ENCODE results near the gene ELL2. TPM values are rescaled to one million over a fixed set of nuclear protein-coding genes. Genes with fewer than 3 reads are reported as not detected.

The ELL2 gene
- total RNA-seq, 1 donor from 2014 or later, result 30.8 TPM

GRCh38 chr5:95959888-95960666 is 1.6 kb downstream of the ELL2 start:
- intact Hi-C loops (cut with DNase I), result loop anchor here (2.0 to 10.0 kb wide), 4 partner anchors 55 to 377 kb away; no protein-coding TSS in a partner anchor
- no peak for DNase-seq
- ATAC-seq (ENCODE audit: poor library complexity), result no peak

DNA sequence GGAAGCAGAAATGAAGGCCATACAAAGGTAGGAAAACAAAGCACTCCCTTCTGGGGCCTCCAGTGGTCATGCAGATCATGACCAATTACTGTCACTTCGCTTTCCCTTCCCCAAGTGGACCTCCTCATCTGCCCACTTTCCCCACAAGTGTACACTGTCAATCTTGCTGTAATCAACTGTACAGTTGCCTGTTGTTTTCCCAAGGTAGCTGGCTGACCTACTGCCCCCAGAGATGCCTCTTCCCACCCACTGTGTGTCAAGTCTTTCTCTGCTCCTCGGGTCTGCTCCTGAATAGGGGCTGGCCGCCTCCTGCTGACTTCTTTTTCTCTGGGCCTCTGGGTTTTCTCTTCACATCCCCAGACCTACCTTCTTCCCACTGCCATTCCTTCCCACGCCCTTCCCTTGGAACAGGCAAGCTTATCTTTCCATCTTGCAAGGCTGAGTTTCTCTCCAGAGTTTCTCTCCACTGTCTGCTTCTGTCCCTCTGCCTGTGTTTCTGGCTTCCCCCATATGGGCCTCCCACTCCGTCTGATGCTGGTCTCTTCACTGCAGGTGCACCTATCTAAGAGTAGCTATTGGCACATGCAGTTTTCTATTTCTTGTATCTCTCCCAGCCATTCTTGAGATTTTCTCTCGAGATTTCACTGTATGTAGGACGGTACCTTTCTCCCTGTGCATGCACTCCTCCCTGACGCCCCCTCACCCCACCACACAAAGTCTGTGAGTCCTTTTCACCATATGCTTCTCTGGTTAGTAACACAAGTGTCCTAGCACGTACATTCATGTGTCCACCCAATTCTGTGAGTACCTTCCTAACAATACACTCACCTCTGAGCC is 2.4 kb downstream of the ELL2 start:
- DNase-seq (no peak), ATAC-seq (ENCODE audit: poor library complexity) (no peak)
- intact Hi-C loops (cut with DNase I), result loop anchor here (2.0 to 10.0 kb wide), 2 partner anchors 54 to 100 kb away; no protein-coding TSS in a partner anchor

DNA sequence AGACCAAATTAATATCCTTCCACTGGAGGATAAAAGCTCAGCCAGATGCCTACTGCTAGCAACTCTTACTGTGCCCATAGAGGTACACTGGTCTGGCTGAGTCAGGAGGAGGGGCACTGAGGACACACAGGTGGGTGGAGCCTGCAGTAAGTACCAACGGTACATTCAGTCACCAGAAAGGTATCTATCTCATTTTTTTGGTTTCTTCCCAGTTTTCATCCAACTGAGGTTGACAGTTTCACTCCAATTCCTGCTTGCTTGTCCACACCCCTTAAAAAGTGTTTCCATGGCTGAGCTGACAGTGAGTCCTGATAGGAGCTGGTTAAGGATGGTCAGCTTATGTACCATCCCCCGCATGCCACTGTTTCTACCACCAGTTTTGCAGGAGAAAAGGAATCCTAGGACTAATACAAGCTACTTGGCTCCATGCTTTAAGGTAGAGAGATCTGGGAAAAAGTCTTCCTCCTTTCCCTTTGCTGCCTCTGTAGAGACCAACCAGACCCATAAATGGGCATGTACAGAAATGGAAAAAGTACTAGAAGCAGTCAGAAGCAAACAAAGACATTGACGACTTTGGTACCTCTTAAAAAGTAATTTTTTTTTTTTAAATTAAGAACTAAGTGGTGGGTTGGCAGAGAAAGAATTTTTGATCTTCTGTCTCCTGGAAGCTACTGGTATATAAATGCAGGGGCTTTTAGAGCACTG is 3.2 kb downstream of the ELL2 start:
- DNase-seq (no peak), ATAC-seq (ENCODE audit: poor library complexity) (no peak)
- intact Hi-C loops (cut with DNase I), result loop anchor here (2.0 to 10.0 kb wide), 2 partner anchors 54 to 100 kb away; no protein-coding TSS in a partner anchor

GRCh38 chr5:95957561-95958203 is 4.0 kb downstream of the ELL2 start:
- intact Hi-C loops (cut with DNase I), result loop anchor here (2.0 to 10.0 kb wide), 2 partner anchors 53 to 99 kb away; no protein-coding TSS in a partner anchor
- ATAC-seq (ENCODE audit: poor library complexity) (no peak), DNase-seq (no peak)

DNA sequence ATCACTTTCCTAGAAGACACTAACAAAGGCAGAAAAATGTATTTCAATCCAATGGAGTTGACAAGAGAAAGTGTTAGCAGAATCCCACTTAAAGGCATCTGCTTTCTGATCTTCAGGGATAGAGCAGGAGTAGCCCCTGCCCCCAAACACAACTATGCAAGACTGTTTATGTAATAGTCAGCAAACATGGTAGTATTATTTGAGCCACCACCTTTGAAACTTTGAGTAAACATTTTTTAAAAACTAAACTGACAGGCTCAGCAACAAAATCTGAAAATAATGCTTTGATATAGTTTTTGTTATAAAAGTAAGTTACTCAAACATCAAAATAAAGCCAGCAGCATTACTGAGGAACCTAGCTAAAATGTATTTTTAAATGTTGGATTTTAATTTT is 4.8 kb downstream of the ELL2 start:
- DNase-seq, result no peak
- intact Hi-C loops (cut with DNase I), result loop anchor here (10.0 kb wide), 1 partner anchor 52 kb away; no protein-coding TSS in a partner anchor

GRCh38 chr5:95956021-95956899 is 5.4 kb downstream of the ELL2 start:
- DNase-seq (no peak), ATAC-seq (ENCODE audit: poor library complexity) (no peak)
- intact Hi-C loops (cut with DNase I), result loop anchor here (10.0 kb wide), 1 partner anchor 51 kb away; no protein-coding TSS in a partner anchor

More for the DNA sequence above, 4.8 kb downstream of the ELL2 start:
- no peak for ATAC-seq (ENCODE audit: poor library complexity)

GRCh38 chr5:95954716-95955115 is 6.9 kb downstream of the ELL2 start:
- DNase-seq (no peak), ATAC-seq (ENCODE audit: poor library complexity) (no peak)
- intact Hi-C loops (cut with DNase I), result loop anchor here (10.0 kb wide), 1 partner anchor 50 kb away; no protein-coding TSS in a partner anchor

DNA sequence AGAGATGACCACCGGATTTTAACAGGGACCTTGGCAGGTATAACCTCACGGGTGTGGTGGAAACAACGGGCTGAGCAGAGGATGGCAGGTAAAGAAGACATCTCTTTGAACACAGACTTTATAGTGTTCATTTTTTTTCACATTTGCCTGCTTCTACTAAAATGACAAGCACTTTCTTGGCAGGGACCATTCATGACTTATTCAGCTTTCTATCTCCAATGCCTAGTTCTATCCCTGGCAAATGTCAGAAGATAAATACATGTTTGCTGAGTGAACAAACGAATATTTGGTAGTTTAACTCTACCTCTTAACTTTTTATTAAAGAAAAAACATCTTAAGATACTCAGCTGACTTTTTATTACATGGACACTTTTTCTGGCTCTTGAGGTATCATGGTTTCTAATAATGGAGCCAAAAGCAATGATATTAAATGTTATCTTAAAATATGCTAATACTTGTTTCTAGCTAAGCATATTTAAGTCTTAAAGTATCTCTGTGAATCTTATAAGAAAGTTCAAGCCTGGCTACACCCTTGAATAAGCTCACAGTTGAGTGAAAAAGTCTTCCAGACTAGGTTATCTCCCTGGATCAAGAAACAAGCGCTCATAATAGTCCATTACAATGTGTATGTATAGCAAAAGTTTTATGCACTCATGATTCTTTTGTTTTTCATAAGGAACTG is 8.5 kb downstream of the ELL2 start:
- DNase-seq, result no peak
- no peak for ATAC-seq (ENCODE audit: poor library complexity)
- intact Hi-C loops (cut with DNase I), result loop anchor here (10.0 kb wide), 1 partner anchor 48 kb away; no protein-coding TSS in a partner anchor

DNA sequence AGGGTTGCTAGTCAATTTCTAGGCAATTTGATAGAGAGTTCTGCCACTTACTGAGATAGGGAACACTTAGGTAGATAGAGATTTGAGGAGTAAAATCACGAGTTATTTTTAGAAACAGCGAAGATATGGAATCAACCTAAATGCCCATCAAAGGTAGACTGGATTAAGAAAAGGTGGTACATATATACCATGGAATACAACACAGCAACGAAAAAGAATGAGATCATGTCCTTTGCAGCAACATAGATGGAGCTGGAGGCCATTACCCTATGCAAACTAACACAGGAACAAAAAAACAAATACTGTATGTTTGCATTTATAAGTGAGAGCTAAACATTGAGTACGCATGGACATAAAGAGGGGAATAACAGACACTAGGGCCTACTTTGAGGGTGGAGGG is 9.7 kb downstream of the ELL2 start:
- no peak for DNase-seq
- intact Hi-C loops (cut with DNase I), result loop anchor here (10.0 kb wide), 1 partner anchor 47 kb away; no protein-coding TSS in a partner anchor
- no peak for ATAC-seq (ENCODE audit: poor library complexity)

DNA sequence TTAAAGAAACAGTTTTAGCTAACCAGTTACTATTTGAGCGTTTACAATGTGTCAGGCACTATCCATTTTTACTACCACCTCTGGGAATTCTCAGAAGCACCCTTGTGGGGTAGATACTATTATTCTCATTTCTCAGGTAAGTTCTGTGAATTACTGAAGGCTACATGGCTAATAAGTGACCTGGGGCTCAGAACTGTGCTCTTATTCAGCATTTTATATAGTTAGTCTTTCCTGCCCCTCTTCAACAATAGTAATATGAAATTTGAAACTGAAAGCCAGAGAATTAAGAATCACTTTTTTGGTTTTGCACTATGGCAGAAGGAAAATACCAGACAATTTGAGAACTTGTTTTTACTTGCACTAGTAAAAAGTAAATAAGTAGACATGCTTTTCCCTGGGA is 11.8 kb downstream of the ELL2 start:
- intact Hi-C loops (cut with DNase I), result loop anchor here (10.0 kb wide), 1 partner anchor 45 kb away; no protein-coding TSS in a partner anchor
- ATAC-seq (ENCODE audit: poor library complexity) (no peak), DNase-seq (no peak)

DNA sequence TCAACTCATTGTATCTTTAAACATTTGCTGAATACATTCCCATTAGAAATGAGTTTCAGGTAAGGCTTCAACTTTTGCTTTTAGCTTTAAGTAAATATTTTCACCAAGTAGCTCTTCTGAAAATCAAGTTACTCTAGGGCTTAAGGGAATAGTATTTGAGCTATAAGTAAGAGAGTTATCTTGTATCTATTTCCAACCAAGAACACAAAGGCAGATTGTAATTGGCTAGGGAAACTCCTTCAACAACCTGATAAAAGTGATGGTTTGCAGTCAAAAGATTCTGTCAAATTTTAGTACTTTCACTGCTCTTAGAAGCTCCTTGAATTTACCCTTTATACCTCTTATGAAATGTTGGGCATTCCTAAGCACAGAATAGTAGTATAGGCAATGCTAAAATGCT is 13.0 kb downstream of the ELL2 start:
- intact Hi-C loops (cut with DNase I), result no loop called here
- ATAC-seq (ENCODE audit: poor library complexity) (no peak), DNase-seq (no peak)

- no peak for ATAC-seq (ENCODE audit: poor library complexity)
- intact Hi-C loops (cut with DNase I), result no loop called here
- DNase-seq, result no peak
These were observed 15.2 kb downstream of the ELL2 start for GRCh38 chr5:95946451-95946850.

- DNase-seq, result no peak
- intact Hi-C loops (cut with DNase I), result no loop called here
- no peak for ATAC-seq (ENCODE audit: poor library complexity)
These were observed 18.7 kb downstream of the ELL2 start for GRCh38 chr5:95942968-95943367.

DNA sequence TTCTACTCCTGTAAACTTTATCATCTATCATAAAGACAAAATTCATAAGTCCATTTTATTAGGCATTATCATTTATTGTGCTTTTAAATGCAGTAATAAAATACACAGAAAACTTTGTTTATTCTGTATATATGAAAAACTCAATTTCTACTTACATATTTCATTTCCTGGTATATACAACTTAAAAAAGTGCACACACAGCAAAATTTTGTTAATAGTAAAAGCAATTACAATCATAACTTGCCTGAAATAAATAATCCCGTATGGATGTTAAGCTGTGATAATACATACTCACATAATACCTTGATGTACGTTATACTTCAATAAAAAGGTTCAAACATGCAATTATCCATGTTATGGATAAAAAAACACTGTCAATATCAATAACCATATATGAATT is 19.2 kb downstream of the ELL2 start:
- DNase-seq, result no peak
- no peak for ATAC-seq (ENCODE audit: poor library complexity)
- intact Hi-C loops (cut with DNase I), result no loop called here

GRCh38 chr5:95941756-95942155 is 19.9 kb downstream of the ELL2 start:
- ATAC-seq (ENCODE audit: poor library complexity), result no peak
- intact Hi-C loops (cut with DNase I), result no loop called here

DNA sequence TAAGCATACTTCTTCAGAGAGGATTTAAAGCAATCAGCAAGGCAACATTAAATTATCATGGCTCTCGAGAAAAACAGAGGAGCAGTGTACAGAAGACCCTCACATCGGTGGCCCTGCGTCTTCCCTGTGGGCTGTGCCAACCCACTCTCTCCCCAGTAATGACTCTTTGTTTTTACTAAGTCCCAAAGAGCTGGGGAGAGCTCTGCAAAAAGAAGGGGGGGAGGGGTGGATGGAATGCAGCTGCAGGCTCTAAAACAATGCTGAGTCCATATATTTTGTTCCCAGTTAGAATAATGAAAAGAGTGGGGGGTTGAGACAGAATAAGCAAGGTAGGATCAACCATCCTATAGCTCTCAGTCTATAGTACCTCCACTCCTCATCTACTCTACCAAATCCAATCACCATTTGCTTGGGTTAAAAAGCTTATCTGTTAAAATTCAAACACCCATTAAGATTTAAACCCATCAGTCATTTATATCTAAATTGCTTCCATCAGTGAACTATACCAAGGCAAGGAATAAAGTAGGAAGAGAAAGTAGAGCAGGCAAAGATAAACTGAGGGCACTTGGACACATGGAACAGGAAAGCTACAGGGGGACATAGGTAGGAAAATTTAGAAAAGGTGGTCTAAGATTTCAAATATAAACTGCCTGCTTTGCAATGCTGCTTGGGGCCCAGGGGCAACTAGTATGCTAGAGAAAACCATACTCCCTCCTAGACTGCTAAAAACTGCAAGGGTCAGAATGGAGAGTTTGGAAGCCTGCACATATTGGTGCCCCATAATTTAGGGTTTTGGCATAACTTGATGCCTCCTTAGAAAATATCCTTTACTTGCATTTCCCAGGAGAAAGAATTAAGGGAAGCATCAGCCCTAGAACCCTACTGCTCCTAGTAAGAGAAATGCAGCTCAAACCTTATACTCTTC is 20.6 kb downstream of the ELL2 start:
- ATAC-seq (ENCODE audit: poor library complexity) (peak; percentile 20), DNase-seq (no peak)
- intact Hi-C loops (cut with DNase I), result no loop called here

More at GRCh38 chr5:95941756-95942155, 19.9 kb downstream of the ELL2 start:
- DNase-seq, result no peak

Measured in Right ventricle myocardium superior (tissue), 1 donor.